T-helper 22 cell (primary cell): ENCODE measurements around the gene IL17D.
"Not testable (repeated sequence)": the region's sequence is repeated elsewhere in the genome, so short reads cannot be mapped to it uniquely, and the experiment has no call there.

Experiments used
- DNase-seq: peaks from one replicate; pipeline ENCODE4 v3.0.0-alpha.2; 2020; ENCODE audit warnings: low read depth

IL17D gene

GRCh38 chr13:20719783-20720182 lies 16.3 kb downstream of the IL17D start:
- DNase-seq, result no peak

- no peak for DNase-seq
Measured at GRCh38 chr13:20720499-20720898, 17.0 kb downstream of the IL17D start.

GRCh38 chr13:20721058-20721453 lies 17.6 kb downstream of the IL17D start:
- DNase-seq, result no peak

GRCh38 chr13:20721454-20722357 lies 18.2 kb downstream of the IL17D start:
- DNase-seq, result no peak

- no peak for DNase-seq
Measured at GRCh38 chr13:20727856-20728255, 24.4 kb downstream of the IL17D start.

GRCh38 chr13:20728579-20729311 lies 25.2 kb downstream of the IL17D start:
- no peak for DNase-seq

- no peak for DNase-seq
Measured at GRCh38 chr13:20729633-20730585, 26.4 kb downstream of the IL17D start.

- DNase-seq, result no peak
Measured at GRCh38 chr13:20738616-20739015, 35.1 kb downstream of the IL17D start.

GRCh38 chr13:20740021-20740420 lies 36.5 kb downstream of the IL17D start:
- DNase-seq, result no peak

- DNase-seq, result not testable (repeated sequence)
Measured at GRCh38 chr13:20743830-20744404, 40.4 kb downstream of the IL17D start.

- DNase-seq, result no peak
Measured at GRCh38 chr13:20749377-20749776, 45.9 kb downstream of the IL17D start.

GRCh38 chr13:20754009-20754408 lies 50.5 kb downstream of the IL17D start:
- DNase-seq, result no peak

GRCh38 chr13:20760872-20761271 lies 57.4 kb downstream of the IL17D start:
- DNase-seq, result no peak

GRCh38 chr13:20767309-20767943 lies 63.9 kb downstream of the IL17D start:
- DNase-seq, result no peak

- DNase-seq, result no peak
Measured at GRCh38 chr13:20769091-20769490, 65.6 kb downstream of the IL17D start.

- DNase-seq, result no peak
Measured at GRCh38 chr13:20769834-20770233, 66.3 kb downstream of the IL17D start.
